ENCODE results near the gene FLVCR1. TPM values are rescaled to one million over a fixed set of nuclear protein-coding genes. Genes with fewer than 3 reads are reported as not detected.

FLVCR1 gene
- 1 to 10 TPM; 1.9 to 9.1 (median 2.8) TPM for total RNA-seq

DNA sequence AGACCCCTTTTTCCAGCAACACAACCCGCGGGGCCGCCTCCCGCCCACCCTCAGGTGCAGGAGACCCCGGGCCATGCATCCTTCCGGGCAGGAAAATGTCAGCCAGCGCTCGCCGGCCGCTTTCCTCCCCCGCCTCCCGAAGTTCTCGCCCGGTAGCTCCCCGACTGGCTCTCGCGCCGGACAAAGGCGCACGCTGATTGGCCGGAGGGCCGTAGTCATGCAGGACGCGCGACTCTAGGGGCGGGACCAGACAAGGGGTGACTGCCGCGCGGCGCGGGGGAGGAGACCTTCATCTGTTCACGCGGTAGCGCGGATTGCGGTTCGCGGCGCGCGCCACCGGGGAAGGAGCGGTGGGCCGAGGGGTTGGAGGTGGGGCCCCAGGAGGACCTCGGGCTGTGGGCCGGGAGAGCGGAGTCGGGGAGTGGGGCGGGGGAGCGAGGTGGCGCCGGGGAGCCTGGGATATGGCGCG is at the start of gene FLVCR1:
Gene FLVCR1 (plus strand): TSS at position 284 of the 469 bp plus-strand sequence. CDS start 178 bp downstream, at position 462.
- intact Hi-C loops (cut with DNase I; ENCODE audit: low total_unique reads) = no loop called here
- WGBS, 2 donors = 0 to 1% methylated on average over 29 to 32 of the region's 54 CpGs
- TF ChIP-seq, protein P1, sequence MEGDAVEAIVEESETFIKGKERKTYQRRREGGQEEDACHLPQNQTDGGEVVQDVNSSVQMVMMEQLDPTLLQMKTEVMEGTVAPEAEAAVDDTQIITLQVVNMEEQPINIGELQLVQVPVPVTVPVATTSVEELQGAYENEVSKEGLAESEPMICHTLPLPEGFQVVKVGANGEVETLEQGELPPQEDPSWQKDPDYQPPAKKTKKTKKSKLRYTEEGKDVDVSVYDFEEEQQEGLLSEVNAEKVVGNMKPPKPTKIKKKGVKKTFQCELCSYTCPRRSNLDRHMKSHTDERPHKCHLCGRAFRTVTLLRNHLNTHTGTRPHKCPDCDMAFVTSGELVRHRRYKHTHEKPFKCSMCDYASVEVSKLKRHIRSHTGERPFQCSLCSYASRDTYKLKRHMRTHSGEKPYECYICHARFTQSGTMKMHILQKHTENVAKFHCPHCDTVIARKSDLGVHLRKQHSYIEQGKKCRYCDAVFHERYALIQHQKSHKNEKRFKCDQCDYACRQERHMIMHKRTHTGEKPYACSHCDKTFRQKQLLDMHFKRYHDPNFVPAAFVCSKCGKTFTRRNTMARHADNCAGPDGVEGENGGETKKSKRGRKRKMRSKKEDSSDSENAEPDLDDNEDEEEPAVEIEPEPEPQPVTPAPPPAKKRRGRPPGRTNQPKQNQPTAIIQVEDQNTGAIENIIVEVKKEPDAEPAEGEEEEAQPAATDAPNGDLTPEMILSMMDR (IDR thresholded peaks at IDR 0.05) = no peak
- no peak for TF ChIP-seq POLR2A (IDR thresholded peaks at IDR 0.05)
- peak within 1 kb of the TSS; percentile 87 for H3K4me3 ChIP-seq (ENCODE audit: low read depth, poor library complexity, severe bottlenecking)
- DNase-seq (ENCODE audit: low spot score in 2 of 2) = peak; percentile 96 to 99

DNA sequence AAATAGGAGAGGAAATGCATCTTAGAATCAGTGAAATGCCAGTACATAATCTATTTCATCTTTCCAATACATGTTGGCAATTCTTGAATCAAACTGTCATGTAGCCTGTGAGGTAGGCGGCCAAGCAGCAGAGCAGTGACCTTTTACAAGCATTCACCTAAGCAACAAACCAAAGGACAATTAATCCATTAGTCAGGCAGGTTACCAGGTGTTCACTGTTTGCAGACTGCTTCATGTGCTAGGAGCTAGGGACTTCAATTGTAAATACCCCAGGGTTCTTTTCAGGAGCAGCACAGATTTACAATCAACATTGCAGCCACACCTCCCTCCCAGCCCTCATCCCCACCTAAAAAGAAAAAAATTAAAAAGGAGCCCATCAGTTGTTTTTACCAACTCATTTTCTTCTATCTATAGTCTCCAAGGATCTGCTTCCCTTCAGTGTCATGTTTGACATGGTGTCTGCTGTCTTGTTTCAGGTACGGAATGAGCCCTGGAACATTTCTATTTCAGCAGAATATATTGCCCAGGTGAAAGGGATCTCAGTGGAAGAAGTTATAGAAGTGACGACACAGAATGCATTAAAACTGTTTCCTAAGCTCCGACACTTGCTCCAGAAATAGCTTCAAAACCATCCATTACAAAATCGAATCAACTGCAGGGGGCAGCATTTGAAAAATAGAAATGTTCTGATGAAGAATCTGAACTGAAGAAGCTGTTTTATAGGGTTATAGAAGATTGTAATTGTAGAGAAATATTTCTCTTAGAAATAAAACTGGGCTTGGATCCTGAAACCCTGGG is 43.3 kb upstream of the FLVCR1 start:
- TF ChIP-seq POLR2A (IDR thresholded peaks at IDR 0.05) = no peak
- TF ChIP-seq, protein P1 (IDR thresholded peaks at IDR 0.05) = no peak
- no peak overlapping the region for H3K4me3 ChIP-seq (ENCODE audit: low read depth, poor library complexity, severe bottlenecking)
- no peak for DNase-seq (ENCODE audit: low spot score in 2 of 2)
- intact Hi-C loops (cut with DNase I; ENCODE audit: low total_unique reads) = loop anchor here (5.0 kb wide), 1 partner anchor 183 kb away; no protein-coding TSS in a partner anchor
- 59 to 65% methylated on average over 5 of the region's 5 CpGs for WGBS, 2 donors

DNA sequence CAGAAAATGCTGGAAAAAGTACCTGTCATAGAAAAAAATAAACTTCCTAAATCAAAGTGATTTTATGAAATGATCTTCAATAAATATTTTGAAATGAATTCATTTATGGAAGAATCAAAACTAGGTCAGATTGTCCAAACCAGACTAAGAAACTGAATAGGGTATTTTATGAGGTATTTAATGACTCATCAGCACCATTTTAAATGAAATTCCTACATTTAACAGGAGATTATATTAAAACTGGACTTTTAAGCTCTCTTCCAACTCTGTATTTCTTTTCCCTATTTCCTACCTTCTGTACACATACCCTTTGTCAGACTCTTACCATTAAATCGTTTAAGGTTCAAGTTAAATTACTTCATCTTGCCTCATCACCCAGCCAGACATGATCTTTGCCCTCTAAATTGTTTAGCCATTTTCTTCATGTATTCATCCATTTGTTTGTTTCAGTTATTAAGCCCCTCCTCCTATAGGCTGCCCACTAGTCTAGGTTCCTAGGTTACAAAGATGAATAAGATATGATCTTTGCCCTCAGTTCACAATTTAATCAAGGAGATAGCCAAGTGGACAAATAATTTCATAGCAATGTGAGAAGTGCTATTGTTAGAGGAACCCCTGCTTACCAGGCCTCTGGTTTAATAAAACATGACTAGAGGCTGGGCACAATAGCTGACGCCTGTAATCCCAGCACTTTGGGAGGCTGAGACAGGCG is 41.4 kb upstream of the FLVCR1 start:
- TF ChIP-seq, protein P1 (IDR thresholded peaks at IDR 0.05) = peak in 1 of 3 donors; percentile 29
- TF ChIP-seq POLR2A (IDR thresholded peaks at IDR 0.05) = no peak
- DNase-seq (ENCODE audit: low spot score in 2 of 2) = no peak
- no peak overlapping the region for H3K4me3 ChIP-seq (ENCODE audit: low read depth, poor library complexity, severe bottlenecking)
- WGBS, 2 donors = 80 to 88% methylated on average over 3 of the region's 3 CpGs
- intact Hi-C loops (cut with DNase I; ENCODE audit: low total_unique reads) = no loop called here

DNA sequence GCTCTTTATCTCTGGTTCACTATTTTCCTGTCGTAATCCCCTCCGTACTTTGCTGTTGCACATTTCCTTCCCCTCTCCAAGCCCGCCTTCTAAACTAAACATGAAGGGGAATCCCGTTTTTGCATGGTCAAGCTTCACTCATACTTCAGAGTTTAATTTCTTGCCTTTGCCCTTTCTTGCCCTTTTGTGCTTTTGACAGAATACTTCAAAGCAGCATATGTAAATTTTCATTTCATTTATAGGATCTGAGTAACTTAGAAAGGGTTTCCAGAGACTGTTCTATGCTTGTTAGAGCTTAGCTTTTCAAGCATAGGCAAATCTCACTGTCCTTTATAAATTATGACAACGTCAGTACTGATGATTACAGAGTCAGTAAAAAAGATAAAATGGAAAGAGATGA is 38.3 kb upstream of the FLVCR1 start:
- H3K4me3 ChIP-seq (ENCODE audit: low read depth, poor library complexity, severe bottlenecking) = no peak overlapping the region
- no peak for DNase-seq (ENCODE audit: low spot score in 2 of 2)
- intact Hi-C loops (cut with DNase I; ENCODE audit: low total_unique reads) = no loop called here
- TF ChIP-seq, protein P1 (IDR thresholded peaks at IDR 0.05) = no peak
- no peak for TF ChIP-seq POLR2A (IDR thresholded peaks at IDR 0.05)
- 23 to 35% methylated on average over 5 of the region's 5 CpGs for WGBS, 2 donors

GRCh38 chr1:212820969-212821368 is 37.1 kb upstream of the FLVCR1 start:
- WGBS, 2 donors = 87 to 90% methylated on average over 2 of the region's 2 CpGs
- intact Hi-C loops (cut with DNase I; ENCODE audit: low total_unique reads) = no loop called here
- TF ChIP-seq, protein P1 (IDR thresholded peaks at IDR 0.05) = no peak
- no peak for TF ChIP-seq POLR2A (IDR thresholded peaks at IDR 0.05)
- H3K4me3 ChIP-seq (ENCODE audit: low read depth, poor library complexity, severe bottlenecking) = no peak overlapping the region
- no peak for DNase-seq (ENCODE audit: low spot score in 2 of 2)

All from lower leg skin (tissue), 4 donors.